Stimulated activated CD4-positive, alpha-beta T cell treated with anti-CD3 and anti-CD28 coated beads, Interleukin-1b, Interleukin-23, amount 100 ng/mL, for 24 hours (primary cell): ENCODE results near the gene C22orf23.

Experiments used
- DNase-seq, 4 experiments: peaks; one replicate each; pipeline ENCODE4 v3.0.0-alpha.2; 2020; ENCODE audit warnings: low read depth in 4 of 4, low spot score in 1 of 4

Gene C22orf23

GRCh38 chr22:37926771-37927636 is 26.4 kb downstream of the C22orf23 start:
- DNase-seq: no peak

GRCh38 chr22:37926358-37926757 is 27.0 kb downstream of the C22orf23 start:
- no peak for DNase-seq

- DNase-seq: no peak
Measured at GRCh38 chr22:37925767-37926166, 27.6 kb downstream of the C22orf23 start.

- no peak for DNase-seq
Measured at GRCh38 chr22:37925330-37925729, 28.1 kb downstream of the C22orf23 start.

- no peak for DNase-seq
Measured at GRCh38 chr22:37924386-37925065, 28.9 kb downstream of the C22orf23 start.

GRCh38 chr22:37923927-37924326 is 29.5 kb downstream of the C22orf23 start:
- DNase-seq: no peak

- DNase-seq: no peak
Measured at GRCh38 chr22:37922191-37922590, 31.2 kb downstream of the C22orf23 start.

- no peak for DNase-seq
Measured at GRCh38 chr22:37920126-37920525, 33.3 kb downstream of the C22orf23 start.

- no peak for DNase-seq
Measured at GRCh38 chr22:37918580-37919270, 34.7 kb downstream of the C22orf23 start.

- DNase-seq: no peak
Measured at GRCh38 chr22:37917874-37918548, 35.4 kb downstream of the C22orf23 start.

- DNase-seq: no peak
Measured at GRCh38 chr22:37916311-37916710, 37.1 kb downstream of the C22orf23 start.

- no peak for DNase-seq
Measured at GRCh38 chr22:37913233-37913721, 40.1 kb downstream of the C22orf23 start.

GRCh38 chr22:37912171-37912570 is 41.2 kb downstream of the C22orf23 start:
- DNase-seq: no peak

GRCh38 chr22:37911697-37912096 is 41.7 kb downstream of the C22orf23 start:
- DNase-seq: no peak

- no peak for DNase-seq
Measured at GRCh38 chr22:37910890-37911672, 42.3 kb downstream of the C22orf23 start.

- DNase-seq: no peak
Measured at GRCh38 chr22:37909766-37910165, 43.6 kb downstream of the C22orf23 start.

GRCh38 chr22:37907036-37907954 is 46.1 kb downstream of the C22orf23 start:
- DNase-seq: no peak

- DNase-seq: no peak
Measured at GRCh38 chr22:37906364-37907008, 46.9 kb downstream of the C22orf23 start.
